ENCODE data around the gene DAPP1. TPM values are rescaled to one million over a fixed set of nuclear protein-coding genes. Genes with fewer than 3 reads are reported as not detected.

DAPP1 gene
- total and polyA plus RNA-seq, 10 of the 15 experiments (the other 5 are each of a cell fraction or from before 2014, with no cell fraction given) = 46.5 to 147 (median 74.2) TPM

- peaks cover 9% of the 10 kb centered on the region; the same call in 1 of the 2 replicates for H3K4me1 ChIP-seq (ENCODE audit: control insufficient read depth, insufficient read depth, low read length)
- no peaks in the 10 kb centered on the region for H3K27me3 ChIP-seq (replicated peaks in 1 of 2; ENCODE audit: control insufficient read depth in 2 of 2, insufficient read depth in 2 of 2, low read length in 1 of 2)
- in situ Hi-C loops (cut with MboI) = loop anchor here (25.0 kb wide), 1 partner anchor 1184 kb away; no protein-coding TSS in a partner anchor
- ChIA-PET CTCF (interaction anchor here (1.2 to 4.3 kb wide), 5 partner anchors 7 to 113 kb away, joined by 3 to 22 read pairs (median 5); no protein-coding TSS in a partner anchor), SMC1A (ENCODE audit: uncharacterized antibody, unreplicated experiment) (interaction anchor here (1.0 to 4.7 kb wide), 7 partner anchors 8 to 57 kb away, joined by 3 to 41 read pairs (median 4); no protein-coding TSS in a partner anchor), POLR2A (interaction anchor here (1.5 kb wide), 1 partner anchor 11 kb away, joined by 5 read pairs; no protein-coding TSS in a partner anchor), RAD21 (ENCODE audit: unreplicated experiment) (interaction anchor here (1.1 to 2.0 kb wide), 6 partner anchors 11 to 66 kb away, joined by 3 to 13 read pairs (median 5); partner anchors contain the start of genes DAPP1 and LAMTOR3)
- no peak overlapping the region for H2AFZ ChIP-seq (ENCODE audit: control insufficient read depth, low read depth, low read length)
- FAIRE-seq = no peak
- no peak for ATAC-seq
- TF ChIP-seq BMI1 (IDR thresholded peaks at IDR 0.05; ENCODE audit: borderline replicate concordance) (no peak), STAT1 (conservative IDR thresholded peaks at IDR 0.05) (no peak), PML (IDR thresholded peaks at IDR 0.05; ENCODE audit: low read length) (no peak), MXI1 (IDR thresholded peaks at IDR 0.05; ENCODE audit: low read depth, low read length) (no peak), MLLT1 (IDR thresholded peaks at IDR 0.05) (no peak), CBX5 (IDR thresholded peaks at IDR 0.05; ENCODE audit: low read depth) (no peak), HDAC2 (IDR thresholded peaks at IDR 0.05) (no peak), ZBTB11 (CRISPR knock-in tag; IDR thresholded peaks at IDR 0.05) (no peak), USF2 (IDR thresholded peaks at IDR 0.05; ENCODE audit: borderline replicate concordance, low read depth, low read length) (no peak), POLR2AphosphoS2 (IDR thresholded peaks at IDR 0.05; ENCODE audit: low read depth, low read length) (no peak), IRF4 (IDR thresholded peaks at IDR 0.05; ENCODE audit: low read depth, low read length) (no peak), E2F4 (IDR thresholded peaks at IDR 0.05; ENCODE audit: low read depth, low read length) (no peak), NR2F1 (conservative IDR thresholded peaks at IDR 0.05) (no peak)
- TF ChIP-seq, protein P1, sequence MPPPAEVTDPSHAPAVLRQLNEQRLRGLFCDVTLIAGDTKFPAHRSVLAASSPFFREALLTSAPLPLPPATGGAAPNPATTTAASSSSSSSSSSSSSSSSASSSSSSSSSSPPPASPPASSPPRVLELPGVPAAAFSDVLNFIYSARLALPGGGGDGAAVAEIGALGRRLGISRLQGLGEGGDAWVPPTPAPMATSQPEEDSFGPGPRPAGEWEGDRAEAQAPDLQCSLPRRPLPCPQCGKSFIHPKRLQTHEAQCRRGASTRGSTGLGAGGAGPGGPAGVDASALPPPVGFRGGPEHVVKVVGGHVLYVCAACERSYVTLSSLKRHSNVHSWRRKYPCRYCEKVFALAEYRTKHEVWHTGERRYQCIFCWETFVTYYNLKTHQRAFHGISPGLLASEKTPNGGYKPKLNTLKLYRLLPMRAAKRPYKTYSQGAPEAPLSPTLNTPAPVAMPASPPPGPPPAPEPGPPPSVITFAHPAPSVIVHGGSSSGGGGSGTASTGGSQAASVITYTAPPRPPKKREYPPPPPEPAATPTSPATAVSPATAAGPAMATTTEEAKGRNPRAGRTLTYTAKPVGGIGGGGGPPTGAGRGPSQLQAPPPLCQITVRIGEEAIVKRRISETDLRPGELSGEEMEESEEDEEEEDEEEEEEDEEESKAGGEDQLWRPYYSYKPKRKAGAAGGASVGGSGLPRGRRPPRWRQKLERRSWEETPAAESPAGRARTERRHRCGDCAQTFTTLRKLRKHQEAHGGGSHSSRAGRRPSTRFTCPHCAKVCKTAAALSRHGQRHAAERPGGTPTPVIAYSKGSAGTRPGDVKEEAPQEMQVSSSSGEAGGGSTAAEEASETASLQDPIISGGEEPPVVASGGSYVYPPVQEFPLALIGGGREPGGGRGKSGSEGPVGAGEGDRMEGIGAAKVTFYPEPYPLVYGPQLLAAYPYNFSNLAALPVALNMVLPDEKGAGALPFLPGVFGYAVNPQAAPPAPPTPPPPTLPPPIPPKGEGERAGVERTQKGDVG (CRISPR knock-in tag; IDR thresholded peaks at IDR 0.05) = no peak
- H3K27ac ChIP-seq (ENCODE audit: control insufficient read depth, insufficient read depth) = no peak overlapping the region
- no TSS peak for BruUV-seq (replicated peaks)
- H3K9me3 ChIP-seq (replicated peaks; ENCODE audit: control insufficient read depth, insufficient read depth, low read length) = no peaks in the 10 kb centered on the region
- WGBS (ENCODE audit: insufficient coverage, insufficient replicate concordance, low lambda C conversion rate, missing lambda C conversion rate) = 83% methylated on average over 1 of the region's 1 CpG
- peaks cover 3% of the 10 kb centered on the region for H4K20me1 ChIP-seq (ENCODE audit: control insufficient read depth, insufficient read depth)
- intact Hi-C loops (cut with micrococcal nuclease; ENCODE audit: unreplicated experiment) = loop anchor here (10.0 kb wide), 2 partner anchors 834 to 904 kb away; partner anchors contain the start of genes EIF4E and METAP1
- DNase-seq (ENCODE audit: low read depth, low spot score) = no peak
- no peak overlapping the region for H3K4me2 ChIP-seq (ENCODE audit: control insufficient read depth, insufficient read depth)
- no peak overlapping the region for H3K9ac ChIP-seq (ENCODE audit: control insufficient read depth, insufficient read depth, low read length)
- no peak overlapping the region for H3K4me3 ChIP-seq
- H3K36me3 ChIP-seq (ENCODE audit: control insufficient read depth in 2 of 2, insufficient read depth in 2 of 2, low read length in 1 of 2) = peaks cover 0 to 1% of the 10 kb centered on the region in 2 experiments; a peak in 2 of 4 replicates
- H3K79me2 ChIP-seq (ENCODE audit: control insufficient read depth, insufficient read depth, low read length) = peaks cover 63% of the 10 kb centered on the region
These were observed 11.8 kb downstream of the DAPP1 start for GRCh38 chr4:99828477-99828876.
